Smooth muscle cell (in vitro differentiated cells): ENCODE data around the gene DENND2D. TPM values are rescaled to one million over a fixed set of nuclear protein-coding genes. Genes with fewer than 3 reads are reported as not detected.

Experiments used
- DNase-seq: peaks from one replicate; lab custom pipeline; 2025; ENCODE audit not compliant: unreplicated experiment; lab: John Stamatoyannopoulos, UW
- H2AFZ ChIP-seq: fragments of 200-600 bp; sonication (generic); 2 replicates; pipeline ENCODE4 v1.6.0; 2016; ENCODE audit warnings: antibody characterized with exemption, low read depth, mild to moderate bottlenecking
- H3F3A ChIP-seq: fragments of 200-600 bp; sonication (generic); 2 replicates; pipeline ENCODE4 v1.6.0; 2017; ENCODE audit warnings: antibody characterized with exemption, low read depth
- H3K27ac ChIP-seq: fragments of 200-600 bp; sonication (generic); 2 replicates; pipeline ENCODE4 v1.5.1; 2016; ENCODE audit warnings: low read depth, mild to moderate bottlenecking
- H3K27me3 ChIP-seq: fragments of 200-600 bp; sonication (generic); 2 replicates; pipeline ENCODE4 v1.6.1; 2016; ENCODE audit warnings: low read depth, mild to moderate bottlenecking
- H3K36me3 ChIP-seq: fragments of 200-600 bp; sonication (generic); 2 replicates; pipeline ENCODE4 v1.5.1; 2016; ENCODE audit warnings: low read depth
- H3K4me1 ChIP-seq: fragments of 200-600 bp; sonication (generic); 2 replicates; pipeline ENCODE4 v1.5.1; 2016; ENCODE audit warnings: low read depth
- H3K4me2 ChIP-seq: fragments of 200-600 bp; sonication (generic); 2 replicates; pipeline ENCODE4 v1.6.0; 2016; ENCODE audit warnings: mild to moderate bottlenecking
- H3K4me3 ChIP-seq: fragments of 200-600 bp; sonication (generic); 2 replicates; pipeline ENCODE4 v1.5.1; 2016; ENCODE audit warnings: mild to moderate bottlenecking
- H3K79me2 ChIP-seq: fragments of 200-600 bp; sonication (generic); 2 replicates; pipeline ENCODE4 v1.6.0; 2016; ENCODE audit warnings: low read depth, mild to moderate bottlenecking
- H3K9ac ChIP-seq: fragments of 200-600 bp; sonication (generic); 2 replicates; pipeline ENCODE4 v1.6.0; 2016; ENCODE audit warnings: low read depth
- H3K9me3 ChIP-seq: fragments of 200-600 bp; sonication (generic); replicated peaks from 2 replicates; pipeline ENCODE4 v1.5.1; 2016; ENCODE audit warnings: low read depth
- H4K20me1 ChIP-seq: fragments of 200-600 bp; sonication (generic); 2 replicates; pipeline ENCODE4 v1.6.0; 2016; ENCODE audit warnings: low read depth
- CTCF ChIP-seq: fragments of 200-600 bp; sonication (generic); IDR thresholded peaks from 2 replicates; pipeline ENCODE4 v1.5.1; 2017; ENCODE audit warnings: borderline replicate concordance, mild to moderate bottlenecking, antibody characterized with exemption; ENCODE audit not compliant: insufficient read depth, poor library complexity, severe bottlenecking
- WGBS: methylation state at CpG from one replicate; pipeline ENCODE4 v1.1.7; 2016; ENCODE audit warnings: low lambda C conversion rate; 5-methylcytosine and 5-hydroxymethylcytosine counted together
- polyA plus RNA-seq: library from polyadenylated mRNA; unstranded; fragments of >200 nt; fragmentation: Nextera tagmentation; extraction: Ambion mirVana; gene quantifications from 2 replicates; pipeline ENCODE4 v1.2.1, GENCODE V29; 2016
- total RNA-seq: library from RNA; depleted of rRNA; stranded (reverse); fragments of >200 nt; gene quantifications from 2 replicates; pipeline ENCODE4 v1.2.3, GENCODE V29; 2014

DENND2D gene
- total and polyA plus RNA-seq, 2 experiments from 2014 or later: 0.75 to 3.7 TPM

- no peaks in the 10 kb centered on the region for H3K9me3 ChIP-seq
- peaks cover 23% of the 10 kb centered on the region for H3K4me1 ChIP-seq
- DNase-seq: no peak
These were observed 58.9 kb downstream of the DENND2D start for GRCh38 chr1:111141245-111142220.

GRCh38 chr1:111140680-111140967 lies 59.8 kb downstream of the DENND2D start:
- no peaks in the 10 kb centered on the region for H3K27me3 ChIP-seq
- peaks cover 23% of the 10 kb centered on the region for H3K4me1 ChIP-seq
- H3K79me2 ChIP-seq: peaks cover 72% of the 10 kb centered on the region
- H3K9me3 ChIP-seq: no peaks in the 10 kb centered on the region
- H3K9ac ChIP-seq: peak overlapping the region; percentile 79
- WGBS: under 1% methylated on average over 9 of the region's 9 CpGs
- DNase-seq: no peak
- H3F3A ChIP-seq: peaks cover 1% of the 10 kb centered on the region
- peaks cover 24% of the 10 kb centered on the region for H4K20me1 ChIP-seq
- H3K4me3 ChIP-seq: peak overlapping the region; percentile 92
- H3K27ac ChIP-seq: peak overlapping the region; percentile 78
- peak overlapping the region; percentile 91 for H3K4me2 ChIP-seq
- no peak for TF ChIP-seq CTCF
- H2AFZ ChIP-seq: peak overlapping the region; percentile 99
- no peaks in the 10 kb centered on the region for H3K36me3 ChIP-seq

More at GRCh38 chr1:111141245-111142220, 58.9 kb downstream of the DENND2D start:
- Histone ChIP-seq H3K9ac (peak overlapping the region; percentile 79), H3K36me3 (no peaks in the 10 kb centered on the region), H3K4me3 (peak overlapping the region; percentile 92), H3K4me2 (peak overlapping the region; percentile 91), H3K27me3 (no peaks in the 10 kb centered on the region), H3K27ac (no peak overlapping the region), H3F3A (no peaks in the 10 kb centered on the region), H4K20me1 (peaks cover 33% of the 10 kb centered on the region), H2AFZ (peak overlapping the region; percentile 99), H3K79me2 (peaks cover 81% of the 10 kb centered on the region)
- 62% methylated on average over 5 of the region's 5 CpGs for WGBS
- TF ChIP-seq CTCF: no peak

GRCh38 chr1:111139956-111140679 lies 60.3 kb downstream of the DENND2D start, which contains the start of the genes CEPT1 and DRAM2:
Gene CEPT1, plus strand, starts transcription at chr1:111140223. Its CDS starts 7,492 bp downstream, at chr1:111147715.
Gene DRAM2, minus strand, starts transcription at chr1:111140093. Its CDS starts 8,539 bp downstream, at chr1:111131554.
- Histone ChIP-seq H3K9ac (peak within 1 kb of the TSS; percentile 79), H3K27ac (peak within 1 kb of the TSS; percentile 78), H3K4me2 (peak within 1 kb of the TSS; percentile 91), H3K79me2 (peaks cover 68% of the 10 kb centered on the region), H3K9me3 (no peaks in the 10 kb centered on the region), H3F3A (peaks cover 6% of the 10 kb centered on the region), H4K20me1 (peaks cover 20% of the 10 kb centered on the region), H3K4me1 (peaks cover 23% of the 10 kb centered on the region), H3K4me3 (peak within 1 kb of the TSS; percentile 92), H2AFZ (peak within 1 kb of the TSS; percentile 99), H3K27me3 (no peaks in the 10 kb centered on the region), H3K36me3 (no peaks in the 10 kb centered on the region)
- DNase-seq: peak; percentile 62
- no peak for TF ChIP-seq CTCF
- 1% methylated on average over 51 of the region's 68 CpGs for WGBS
